ENCODE results near the gene BACH2. TPM values are rescaled to one million over a fixed set of nuclear protein-coding genes. Genes with fewer than 3 reads are reported as not detected.

Gene BACH2
- polyA plus RNA-seq, 2 of the 4 experiments (the other 2 are of a cell fraction), result 0.01 to 0.36 TPM

DNA sequence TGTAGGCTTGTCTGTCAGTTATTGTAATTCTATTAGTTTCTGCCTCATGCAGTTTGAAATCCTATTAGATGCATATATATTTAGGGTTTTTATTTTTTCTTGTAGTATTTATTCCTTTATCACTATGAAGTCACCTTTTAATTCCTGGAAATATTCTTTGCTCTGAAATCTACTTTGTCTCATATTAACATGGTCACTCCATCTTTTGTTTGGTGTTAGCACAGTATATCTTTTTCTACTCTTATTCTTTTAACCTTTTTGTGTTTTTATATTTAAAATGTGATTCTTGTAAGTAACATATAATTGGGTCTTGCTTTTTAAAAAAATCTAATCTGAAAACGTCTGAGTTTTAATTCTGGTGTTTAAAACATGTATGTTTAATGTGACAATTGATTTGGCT lies 280.8 kb downstream of the BACH2 start:
- POLR2A ChIA-PET, result no interaction called here
- WGBS (ENCODE audit: missing lambda C conversion rate), result 0% methylated on average over 1 of the region's 1 CpG
- no peaks in the 10 kb centered on the region for H3K9me3 ChIP-seq
- H3K4me2 ChIP-seq, result no peak overlapping the region
- ATAC-seq (no peak), DNase-seq (ENCODE audit: low read depth in 1 of 2, low spot score in 1 of 2) (no peak), FAIRE-seq (no peak)
- no peaks in the 10 kb centered on the region for H3K4me1 ChIP-seq
- no peak overlapping the region for H3K27ac ChIP-seq
- no peak for TF ChIP-seq FOSL2 (IDR thresholded peaks at IDR 0.05)
- TF ChIP-seq FOSL2 (CRISPR knock-in tag; IDR thresholded peaks at IDR 0.05), result no peak
- TF ChIP-seq JUNB (IDR thresholded peaks at IDR 0.05), result no peak
- no peak for TF ChIP-seq HOXB13 (CRISPR knock-in tag; IDR thresholded peaks at IDR 0.05; ENCODE audit: low read depth)
- TF ChIP-seq, protein P1, sequence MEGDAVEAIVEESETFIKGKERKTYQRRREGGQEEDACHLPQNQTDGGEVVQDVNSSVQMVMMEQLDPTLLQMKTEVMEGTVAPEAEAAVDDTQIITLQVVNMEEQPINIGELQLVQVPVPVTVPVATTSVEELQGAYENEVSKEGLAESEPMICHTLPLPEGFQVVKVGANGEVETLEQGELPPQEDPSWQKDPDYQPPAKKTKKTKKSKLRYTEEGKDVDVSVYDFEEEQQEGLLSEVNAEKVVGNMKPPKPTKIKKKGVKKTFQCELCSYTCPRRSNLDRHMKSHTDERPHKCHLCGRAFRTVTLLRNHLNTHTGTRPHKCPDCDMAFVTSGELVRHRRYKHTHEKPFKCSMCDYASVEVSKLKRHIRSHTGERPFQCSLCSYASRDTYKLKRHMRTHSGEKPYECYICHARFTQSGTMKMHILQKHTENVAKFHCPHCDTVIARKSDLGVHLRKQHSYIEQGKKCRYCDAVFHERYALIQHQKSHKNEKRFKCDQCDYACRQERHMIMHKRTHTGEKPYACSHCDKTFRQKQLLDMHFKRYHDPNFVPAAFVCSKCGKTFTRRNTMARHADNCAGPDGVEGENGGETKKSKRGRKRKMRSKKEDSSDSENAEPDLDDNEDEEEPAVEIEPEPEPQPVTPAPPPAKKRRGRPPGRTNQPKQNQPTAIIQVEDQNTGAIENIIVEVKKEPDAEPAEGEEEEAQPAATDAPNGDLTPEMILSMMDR (IDR thresholded peaks at IDR 0.05), result no peak
- TF ChIP-seq TFCP2L1 (CRISPR knock-in tag; IDR thresholded peaks at IDR 0.05), result no peak
- TF ChIP-seq BCL3 (IDR thresholded peaks at IDR 0.05), result no peak
- no peak for TF ChIP-seq PHF8 (IDR thresholded peaks at IDR 0.05; ENCODE audit: borderline replicate concordance, low read depth)
- TF ChIP-seq, protein P2, sequence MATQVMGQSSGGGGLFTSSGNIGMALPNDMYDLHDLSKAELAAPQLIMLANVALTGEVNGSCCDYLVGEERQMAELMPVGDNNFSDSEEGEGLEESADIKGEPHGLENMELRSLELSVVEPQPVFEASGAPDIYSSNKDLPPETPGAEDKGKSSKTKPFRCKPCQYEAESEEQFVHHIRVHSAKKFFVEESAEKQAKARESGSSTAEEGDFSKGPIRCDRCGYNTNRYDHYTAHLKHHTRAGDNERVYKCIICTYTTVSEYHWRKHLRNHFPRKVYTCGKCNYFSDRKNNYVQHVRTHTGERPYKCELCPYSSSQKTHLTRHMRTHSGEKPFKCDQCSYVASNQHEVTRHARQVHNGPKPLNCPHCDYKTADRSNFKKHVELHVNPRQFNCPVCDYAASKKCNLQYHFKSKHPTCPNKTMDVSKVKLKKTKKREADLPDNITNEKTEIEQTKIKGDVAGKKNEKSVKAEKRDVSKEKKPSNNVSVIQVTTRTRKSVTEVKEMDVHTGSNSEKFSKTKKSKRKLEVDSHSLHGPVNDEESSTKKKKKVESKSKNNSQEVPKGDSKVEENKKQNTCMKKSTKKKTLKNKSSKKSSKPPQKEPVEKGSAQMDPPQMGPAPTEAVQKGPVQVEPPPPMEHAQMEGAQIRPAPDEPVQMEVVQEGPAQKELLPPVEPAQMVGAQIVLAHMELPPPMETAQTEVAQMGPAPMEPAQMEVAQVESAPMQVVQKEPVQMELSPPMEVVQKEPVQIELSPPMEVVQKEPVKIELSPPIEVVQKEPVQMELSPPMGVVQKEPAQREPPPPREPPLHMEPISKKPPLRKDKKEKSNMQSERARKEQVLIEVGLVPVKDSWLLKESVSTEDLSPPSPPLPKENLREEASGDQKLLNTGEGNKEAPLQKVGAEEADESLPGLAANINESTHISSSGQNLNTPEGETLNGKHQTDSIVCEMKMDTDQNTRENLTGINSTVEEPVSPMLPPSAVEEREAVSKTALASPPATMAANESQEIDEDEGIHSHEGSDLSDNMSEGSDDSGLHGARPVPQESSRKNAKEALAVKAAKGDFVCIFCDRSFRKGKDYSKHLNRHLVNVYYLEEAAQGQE (IDR thresholded peaks at IDR 0.05), result no peak
- no peak for TF ChIP-seq GATA3 (IDR thresholded peaks at IDR 0.05; ENCODE audit: borderline replicate concordance)
- no peak for TF ChIP-seq TP53 (CRISPR knock-in tag; IDR thresholded peaks at IDR 0.05)
- TF ChIP-seq RCOR1 (IDR thresholded peaks at IDR 0.05; ENCODE audit: low read depth, low read length), result no peak
- H3K4me3 ChIP-seq, result no peak overlapping the region
- CTCF ChIA-PET, result no interaction called here

GRCh38 chr6:90008908-90009501 lies 287.6 kb downstream of the BACH2 start:
- Histone ChIP-seq H3K4me2 (no peak overlapping the region), H3K4me3 (no peak overlapping the region), H3K4me1 (no peaks in the 10 kb centered on the region), H3K9me3 (no peaks in the 10 kb centered on the region), H3K27ac (no peak overlapping the region)
- ATAC-seq (no peak), FAIRE-seq (no peak), DNase-seq (ENCODE audit: low read depth in 1 of 2, low spot score in 1 of 2) (no peak)
- CTCF ChIA-PET, result no interaction called here
- no peak for TF ChIP-seq BHLHE40 (IDR thresholded peaks at IDR 0.05; ENCODE audit: low read depth, low read length)
- TF ChIP-seq, protein P3, sequence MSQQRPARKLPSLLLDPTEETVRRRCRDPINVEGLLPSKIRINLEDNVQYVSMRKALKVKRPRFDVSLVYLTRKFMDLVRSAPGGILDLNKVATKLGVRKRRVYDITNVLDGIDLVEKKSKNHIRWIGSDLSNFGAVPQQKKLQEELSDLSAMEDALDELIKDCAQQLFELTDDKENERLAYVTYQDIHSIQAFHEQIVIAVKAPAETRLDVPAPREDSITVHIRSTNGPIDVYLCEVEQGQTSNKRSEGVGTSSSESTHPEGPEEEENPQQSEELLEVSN (IDR thresholded peaks at IDR 0.05; ENCODE audit: borderline replicate concordance, low read depth), result no peak
- no peak for TF ChIP-seq MYC (IDR thresholded peaks at IDR 0.05; ENCODE audit: borderline replicate concordance, low read length)
- POLR2A ChIA-PET, result no interaction called here
- 75% methylated on average over 1 of the region's 1 CpG for WGBS (ENCODE audit: missing lambda C conversion rate)
